Astrocyte (in vitro differentiated cells and primary cell): ENCODE measurements around the gene LDB3.

Experiments
- EZH2 ChIP-seq: IDR thresholded peaks from 2 replicates; pipeline ENCODE4 v1.6.1; 2012; ENCODE audit warnings: mild to moderate bottlenecking, low read length, inconsistent platforms; ENCODE audit not compliant: insufficient read depth
- TF ChIP-seq, protein P1 (sequence below): IDR thresholded peaks from 2 replicates; pipeline ENCODE4 v1.5.1; 2011; ENCODE audit warnings: low read depth, mild to moderate bottlenecking, inconsistent platforms, low read length, moderate library complexity; ENCODE audit not compliant: insufficient read depth

- TF ChIP-seq, protein P1, sequence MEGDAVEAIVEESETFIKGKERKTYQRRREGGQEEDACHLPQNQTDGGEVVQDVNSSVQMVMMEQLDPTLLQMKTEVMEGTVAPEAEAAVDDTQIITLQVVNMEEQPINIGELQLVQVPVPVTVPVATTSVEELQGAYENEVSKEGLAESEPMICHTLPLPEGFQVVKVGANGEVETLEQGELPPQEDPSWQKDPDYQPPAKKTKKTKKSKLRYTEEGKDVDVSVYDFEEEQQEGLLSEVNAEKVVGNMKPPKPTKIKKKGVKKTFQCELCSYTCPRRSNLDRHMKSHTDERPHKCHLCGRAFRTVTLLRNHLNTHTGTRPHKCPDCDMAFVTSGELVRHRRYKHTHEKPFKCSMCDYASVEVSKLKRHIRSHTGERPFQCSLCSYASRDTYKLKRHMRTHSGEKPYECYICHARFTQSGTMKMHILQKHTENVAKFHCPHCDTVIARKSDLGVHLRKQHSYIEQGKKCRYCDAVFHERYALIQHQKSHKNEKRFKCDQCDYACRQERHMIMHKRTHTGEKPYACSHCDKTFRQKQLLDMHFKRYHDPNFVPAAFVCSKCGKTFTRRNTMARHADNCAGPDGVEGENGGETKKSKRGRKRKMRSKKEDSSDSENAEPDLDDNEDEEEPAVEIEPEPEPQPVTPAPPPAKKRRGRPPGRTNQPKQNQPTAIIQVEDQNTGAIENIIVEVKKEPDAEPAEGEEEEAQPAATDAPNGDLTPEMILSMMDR, result no peak
- no peak for TF ChIP-seq EZH2
Observed at GRCh38 chr10:86648704-86649427, 19.4 kb upstream of the LDB3 start.
